ENCODE data around the gene JADE2. TPM values are rescaled to one million over a fixed set of nuclear protein-coding genes. Genes with fewer than 3 reads are reported as not detected.

JADE2 gene
- total and polyA plus RNA-seq, 2 of the 8 experiments (the other 6 are each of a cell fraction or from before 2014, with no cell fraction given), result 19.2 to 55.8 TPM

DNA sequence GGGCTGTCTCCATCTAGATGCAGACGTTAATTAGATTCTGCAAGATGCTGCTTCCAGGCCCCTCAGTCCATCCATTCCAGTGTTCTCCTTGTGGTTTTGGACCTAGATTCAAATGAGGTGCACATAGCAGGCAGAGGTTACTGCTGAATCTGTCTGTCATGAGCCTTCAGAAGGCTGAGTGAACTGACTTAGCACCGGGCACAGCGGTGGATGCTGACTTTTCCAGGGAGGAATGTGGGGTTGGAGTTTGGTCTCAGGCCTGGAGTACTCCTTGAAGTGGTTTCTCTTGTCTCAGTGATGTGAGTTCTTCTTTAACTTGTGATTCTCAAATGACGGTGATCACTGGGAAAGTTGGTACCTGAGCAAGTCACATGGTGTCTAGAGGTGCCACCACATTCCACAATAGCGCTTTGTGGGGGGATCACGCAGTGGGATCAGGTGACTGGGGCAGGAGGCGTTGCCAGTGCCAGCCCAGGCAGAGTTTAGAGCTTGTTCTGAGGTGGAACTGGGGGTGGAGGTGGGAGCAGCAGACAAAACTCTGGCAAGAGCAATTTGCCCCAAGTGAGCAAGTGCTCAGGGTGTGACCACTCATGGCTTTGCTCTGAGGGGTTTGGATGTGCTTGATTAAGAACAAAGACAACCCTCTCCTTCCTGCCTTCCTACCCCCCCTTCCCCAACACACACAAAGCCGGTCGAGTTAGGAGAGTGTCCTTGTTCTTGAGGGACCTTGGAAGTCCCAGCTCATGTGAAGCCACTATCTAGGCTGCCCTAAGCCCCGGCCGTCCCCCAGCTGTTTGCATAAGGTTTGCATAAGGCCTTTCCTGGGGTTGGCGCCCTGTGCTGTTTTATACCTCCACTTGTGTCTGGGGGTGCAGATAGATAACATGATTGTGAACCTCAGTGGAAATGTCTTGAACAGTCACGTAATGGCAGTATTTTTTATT lies 25.1 kb downstream of the JADE2 start:
- ChIA-PET CTCF (ENCODE audit: partially characterized antibody) (interaction anchor here (0.6 to 13.1 kb wide), 8 partner anchors 9 to 1659 kb away, joined by 3 to 121 read pairs (median 4); partner anchors contain the start of gene JADE2), POLR2A (ENCODE audit: partially characterized antibody) (interaction anchor here (1.1 to 1.7 kb wide), 3 partner anchors 9 to 109 kb away, joined by 3 to 8 read pairs (median 3); no protein-coding TSS in a partner anchor)
- Histone ChIP-seq H3K79me1 (ENCODE audit: low read depth, low read length) (peaks cover 6% of the 10 kb centered on the region), H3K9ac (replicated peaks in 1 of 4; ENCODE audit: extremely low read depth in 1 of 4, low read depth in 3 of 4, low read length in 3 of 4) (no peak overlapping the region), H3K18ac (ENCODE audit: extremely low read depth, low read length) (no peak overlapping the region), H2BK15ac (ENCODE audit: low read length) (no peak overlapping the region), H4K91ac (replicated peaks; ENCODE audit: insufficient read length, low read length) (no peak overlapping the region), H3K36me3 (ENCODE audit: control insufficient read depth in 2 of 4, insufficient read depth in 4 of 4, low read length in 3 of 4) (peaks cover 3 to 47% (median 8%) of the 10 kb centered on the region in 4 experiments; a peak in 6 of 8 replicates), H3K14ac (ENCODE audit: insufficient read length) (no peak overlapping the region), H2AK5ac (ENCODE audit: low read depth, low read length) (no peak overlapping the region), H3K4me1 (replicated peaks in 1 of 4; ENCODE audit: control insufficient read depth in 3 of 4, insufficient read depth in 4 of 4, low read length in 3 of 4) (peaks cover 3 to 9% (median 6%) of the 10 kb centered on the region in 4 experiments; a peak in 5 of 7 replicates), H3K9me3 (ENCODE audit: insufficient read depth in 2 of 2, low read depth in 1 of 2, low read length in 1 of 2) (no peaks in the 10 kb centered on the region), H2AFZ (ENCODE audit: low read length) (no peak overlapping the region), H2BK20ac (ENCODE audit: low read length) (no peak overlapping the region), H2BK5ac (ENCODE audit: low read depth, low read length) (no peak overlapping the region), H3K4me3 (ENCODE audit: extremely low read depth in 1 of 4, insufficient read depth in 2 of 4, low read depth in 3 of 4, low read length in 4 of 4) (no peak overlapping the region), H3K23ac (ENCODE audit: insufficient read length) (no peak overlapping the region), H3K23me2 (ENCODE audit: low read depth, low read length) (no peaks in the 10 kb centered on the region), H4K20me1 (replicated peaks in 1 of 2; ENCODE audit: control insufficient read depth in 1 of 2, insufficient read depth in 2 of 2, low read length in 2 of 2) (peaks cover 0 to 2% of the 10 kb centered on the region in 2 experiments), H3K4ac (replicated peaks; ENCODE audit: insufficient read length, low read depth, low read length) (no peak overlapping the region), H3K56ac (replicated peaks; ENCODE audit: insufficient read length, low read depth, low read length) (no peak overlapping the region), H4K8ac (ENCODE audit: extremely low read depth, insufficient read depth, low read length) (no peak overlapping the region), H3K27ac (ENCODE audit: low read depth, low read length) (no peak overlapping the region), H3K27me3 (replicated peaks in 1 of 4; ENCODE audit: control insufficient read depth in 3 of 4, extremely low read depth in 1 of 4, insufficient read depth in 3 of 4, low read length in 3 of 4) (no peaks in the 10 kb centered on the region), H2BK120ac (replicated peaks; ENCODE audit: low read depth, low read length) (no peak overlapping the region), H3K79me2 (ENCODE audit: control insufficient read depth in 1 of 2, insufficient read depth in 2 of 2, low read length in 2 of 2) (no peaks in the 10 kb centered on the region), H3K4me2 (ENCODE audit: insufficient read depth in 1 of 2, low read depth in 2 of 2, low read length in 2 of 2) (no peak overlapping the region), H2BK12ac (ENCODE audit: low read depth, low read length) (no peak overlapping the region), H4K5ac (ENCODE audit: insufficient read length, low read depth, low read length) (no peak overlapping the region)
- FAIRE-seq (no peak), DNase-seq (ENCODE audit: low read depth in 1 of 2, low spot score in 2 of 2) (no peak)
- 89% methylated on average over 13 of the region's 13 CpGs; no CpG with 5 or more reads in 1 of the 2 experiments for WGBS, 2 experiments (ENCODE audit: extremely low coverage in 1 of 2, insufficient coverage in 1 of 2, insufficient read length in 1 of 2, insufficient replicate concordance in 2 of 2, low coverage in 1 of 2, low lambda C conversion rate in 2 of 2, missing lambda C conversion rate in 1 of 2)
- TF ChIP-seq BRCA1 (IDR thresholded peaks at IDR 0.05; ENCODE audit: low read depth, low read length) (no peak), NRF1 (IDR thresholded peaks at IDR 0.05; ENCODE audit: low read depth, low read length) (no peak), CHD1 (IDR thresholded peaks at IDR 0.05; ENCODE audit: low read depth, low read length) (no peak), YY1 (IDR thresholded peaks at IDR 0.05; ENCODE audit: low read depth, low read length) (no peak), KDM4A (IDR thresholded peaks at IDR 0.05; ENCODE audit: low read depth, low read length, severe bottlenecking) (no peak), JUND (IDR thresholded peaks at IDR 0.05; ENCODE audit: low read length) (no peak)
- TF ChIP-seq, protein P1, sequence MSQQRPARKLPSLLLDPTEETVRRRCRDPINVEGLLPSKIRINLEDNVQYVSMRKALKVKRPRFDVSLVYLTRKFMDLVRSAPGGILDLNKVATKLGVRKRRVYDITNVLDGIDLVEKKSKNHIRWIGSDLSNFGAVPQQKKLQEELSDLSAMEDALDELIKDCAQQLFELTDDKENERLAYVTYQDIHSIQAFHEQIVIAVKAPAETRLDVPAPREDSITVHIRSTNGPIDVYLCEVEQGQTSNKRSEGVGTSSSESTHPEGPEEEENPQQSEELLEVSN (IDR thresholded peaks at IDR 0.05), result no peak
- TF ChIP-seq, protein P2, sequence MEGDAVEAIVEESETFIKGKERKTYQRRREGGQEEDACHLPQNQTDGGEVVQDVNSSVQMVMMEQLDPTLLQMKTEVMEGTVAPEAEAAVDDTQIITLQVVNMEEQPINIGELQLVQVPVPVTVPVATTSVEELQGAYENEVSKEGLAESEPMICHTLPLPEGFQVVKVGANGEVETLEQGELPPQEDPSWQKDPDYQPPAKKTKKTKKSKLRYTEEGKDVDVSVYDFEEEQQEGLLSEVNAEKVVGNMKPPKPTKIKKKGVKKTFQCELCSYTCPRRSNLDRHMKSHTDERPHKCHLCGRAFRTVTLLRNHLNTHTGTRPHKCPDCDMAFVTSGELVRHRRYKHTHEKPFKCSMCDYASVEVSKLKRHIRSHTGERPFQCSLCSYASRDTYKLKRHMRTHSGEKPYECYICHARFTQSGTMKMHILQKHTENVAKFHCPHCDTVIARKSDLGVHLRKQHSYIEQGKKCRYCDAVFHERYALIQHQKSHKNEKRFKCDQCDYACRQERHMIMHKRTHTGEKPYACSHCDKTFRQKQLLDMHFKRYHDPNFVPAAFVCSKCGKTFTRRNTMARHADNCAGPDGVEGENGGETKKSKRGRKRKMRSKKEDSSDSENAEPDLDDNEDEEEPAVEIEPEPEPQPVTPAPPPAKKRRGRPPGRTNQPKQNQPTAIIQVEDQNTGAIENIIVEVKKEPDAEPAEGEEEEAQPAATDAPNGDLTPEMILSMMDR (IDR thresholded peaks at IDR 0.05; ENCODE audit: control extremely low read depth in 1 of 3, insufficient read depth in 1 of 3, low read depth in 1 of 3, low read length in 3 of 3), result no peak

Measured in H1 (cell line).